ENCODE measurements around the gene DENND2A. TPM values are rescaled to one million over a fixed set of nuclear protein-coding genes. Genes with fewer than 3 reads are reported as not detected.
"Not testable (repeated sequence)": the region's sequence is repeated elsewhere in the genome, so short reads cannot be mapped to it uniquely, and the experiment has no call there.

DENND2A gene
- total and polyA plus RNA-seq, 2 donors (not counting 1 experiment from before 2014, with no cell fraction given) = 30.6 to 39.0 TPM

DNA sequence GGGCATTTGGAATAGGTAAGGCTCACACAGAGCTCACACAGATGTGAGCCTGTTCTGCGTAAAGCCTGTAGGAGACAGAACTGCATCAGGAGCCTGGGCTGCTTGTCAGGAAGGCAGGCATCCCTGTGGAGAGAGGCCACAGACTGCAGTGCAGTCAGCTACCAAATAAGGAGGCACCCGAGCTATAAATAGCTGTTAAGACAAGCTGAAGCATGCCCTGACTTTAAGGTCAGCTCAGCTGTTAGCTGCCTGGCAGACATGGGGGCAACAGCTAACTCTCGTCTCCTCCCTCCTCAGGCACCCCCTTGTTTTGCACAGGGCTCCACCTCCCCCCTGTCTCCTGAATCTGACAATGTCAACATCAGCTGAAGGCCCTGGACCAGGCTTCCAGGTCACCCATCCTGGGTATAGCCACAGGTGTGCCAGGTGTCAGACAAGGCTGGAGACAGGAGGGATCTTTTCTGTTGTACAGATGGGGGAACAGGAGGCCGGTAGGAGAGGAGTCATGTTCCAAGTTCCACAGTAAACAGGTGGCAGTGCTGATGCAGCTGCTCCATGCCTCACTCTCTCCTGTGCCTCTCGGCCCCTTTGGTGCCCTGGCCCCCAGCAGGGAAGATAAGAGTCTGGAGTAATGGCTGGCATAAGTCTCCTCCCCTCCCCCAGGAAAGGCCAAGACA lies 133.7 kb downstream of the DENND2A start:
- Histone ChIP-seq H4K20me1 (ENCODE audit: control insufficient read depth, extremely low read depth, insufficient read depth, low read length) (no peaks in the 10 kb centered on the region), H3K27ac (ENCODE audit: insufficient read depth, low read length) (no peak overlapping the region), H3K4me2 (ENCODE audit: extremely low read depth, insufficient read depth, low read length) (no peak overlapping the region), H2AFZ (ENCODE audit: low read length) (no peak overlapping the region), H3K9me3 (ENCODE audit: control insufficient read depth, insufficient read depth, low read depth, low read length) (no peaks in the 10 kb centered on the region), H3K4me3 (replicated peaks in 1 of 4; ENCODE audit: control extremely low read depth in 1 of 4, insufficient read depth in 1 of 4, low read depth in 3 of 4, low read length in 4 of 4) (no peak overlapping the region), H3K36me3 (ENCODE audit: control insufficient read depth, insufficient read depth, low read length) (no peaks in the 10 kb centered on the region), H3K27me3 (ENCODE audit: control insufficient read depth, insufficient read depth, low read length) (no peaks in the 10 kb centered on the region), H3K4me1 (ENCODE audit: control insufficient read depth, extremely low read depth, insufficient read depth, low read length) (no peaks in the 10 kb centered on the region), H3K9ac (ENCODE audit: insufficient read depth, low read length) (no peak overlapping the region), H3K79me2 (ENCODE audit: control insufficient read depth, insufficient read depth, low read length) (no peaks in the 10 kb centered on the region)
- peak; percentile 65 to 74 for DNase-seq (ENCODE audit: low read depth in 2 of 2)
- TF ChIP-seq, protein P1, sequence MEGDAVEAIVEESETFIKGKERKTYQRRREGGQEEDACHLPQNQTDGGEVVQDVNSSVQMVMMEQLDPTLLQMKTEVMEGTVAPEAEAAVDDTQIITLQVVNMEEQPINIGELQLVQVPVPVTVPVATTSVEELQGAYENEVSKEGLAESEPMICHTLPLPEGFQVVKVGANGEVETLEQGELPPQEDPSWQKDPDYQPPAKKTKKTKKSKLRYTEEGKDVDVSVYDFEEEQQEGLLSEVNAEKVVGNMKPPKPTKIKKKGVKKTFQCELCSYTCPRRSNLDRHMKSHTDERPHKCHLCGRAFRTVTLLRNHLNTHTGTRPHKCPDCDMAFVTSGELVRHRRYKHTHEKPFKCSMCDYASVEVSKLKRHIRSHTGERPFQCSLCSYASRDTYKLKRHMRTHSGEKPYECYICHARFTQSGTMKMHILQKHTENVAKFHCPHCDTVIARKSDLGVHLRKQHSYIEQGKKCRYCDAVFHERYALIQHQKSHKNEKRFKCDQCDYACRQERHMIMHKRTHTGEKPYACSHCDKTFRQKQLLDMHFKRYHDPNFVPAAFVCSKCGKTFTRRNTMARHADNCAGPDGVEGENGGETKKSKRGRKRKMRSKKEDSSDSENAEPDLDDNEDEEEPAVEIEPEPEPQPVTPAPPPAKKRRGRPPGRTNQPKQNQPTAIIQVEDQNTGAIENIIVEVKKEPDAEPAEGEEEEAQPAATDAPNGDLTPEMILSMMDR (conservative IDR thresholded peaks at IDR 0.05 in 1 of 2, IDR thresholded peaks at IDR 0.05 in 1 of 2; ENCODE audit: low read depth in 1 of 2, low read length in 2 of 2) = peak; percentile 26 to 27
- TF ChIP-seq EZH2 (IDR thresholded peaks at IDR 0.05; ENCODE audit: low read length, missing control alignments) = no peak

DNA sequence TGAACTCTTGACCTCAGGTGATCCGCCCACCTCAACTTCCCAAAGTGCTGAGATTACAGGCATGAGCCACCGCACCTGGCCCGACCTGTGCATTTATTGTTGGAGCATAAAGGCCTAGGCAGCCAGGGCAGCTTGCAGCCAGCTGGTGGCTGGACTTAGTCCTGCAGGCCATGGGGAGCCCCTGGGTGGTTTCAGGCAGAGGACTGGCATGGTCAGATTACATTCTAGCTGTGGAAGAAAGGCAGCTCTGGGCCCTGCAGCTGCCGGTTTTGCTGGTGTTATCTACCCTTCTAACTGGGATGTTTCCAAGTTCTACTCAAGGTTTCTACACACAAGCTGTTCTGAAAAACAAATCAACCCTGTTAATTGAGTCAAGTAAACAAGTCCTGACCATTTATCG lies 138.6 kb downstream of the DENND2A start:
- DNase-seq (ENCODE audit: low read depth in 2 of 2) = no peak
- Histone ChIP-seq H3K27me3 (ENCODE audit: control insufficient read depth, insufficient read depth, low read length) (no peaks in the 10 kb centered on the region), H3K36me3 (ENCODE audit: control insufficient read depth, insufficient read depth, low read length) (no peaks in the 10 kb centered on the region)

DNA sequence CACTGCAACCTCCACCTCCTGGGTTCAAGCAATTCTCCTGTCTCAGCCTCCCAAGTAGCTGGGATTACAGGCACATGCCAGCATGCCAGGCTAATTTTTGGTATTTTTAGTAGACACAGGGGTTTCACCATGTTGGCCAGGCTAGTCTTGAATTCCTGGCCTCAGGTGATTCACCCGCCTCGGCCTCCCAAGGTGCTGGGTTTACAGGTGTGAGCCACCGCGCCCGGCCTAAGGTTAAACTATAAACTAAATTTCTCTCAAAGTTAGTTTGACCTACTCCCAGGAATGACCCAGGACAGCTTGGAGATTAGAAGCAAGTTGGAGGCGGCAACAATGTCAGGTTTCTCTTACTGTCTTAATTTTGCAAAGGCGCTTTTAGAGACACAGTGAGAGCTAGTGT lies 142.8 kb downstream of the DENND2A start:
- not testable (repeated sequence) for H2AFZ ChIP-seq (ENCODE audit: low read length); H3K4me1 ChIP-seq (ENCODE audit: control insufficient read depth, extremely low read depth, insufficient read depth, low read length); H3K36me3 ChIP-seq (ENCODE audit: control insufficient read depth, insufficient read depth, low read length); H3K4me2 ChIP-seq (ENCODE audit: extremely low read depth, insufficient read depth, low read length); H3K27ac ChIP-seq (ENCODE audit: insufficient read depth, low read length); DNase-seq (ENCODE audit: low read depth in 2 of 2); H4K20me1 ChIP-seq (ENCODE audit: control insufficient read depth, extremely low read depth, insufficient read depth, low read length); H3K79me2 ChIP-seq (ENCODE audit: control insufficient read depth, insufficient read depth, low read length); H3K27me3 ChIP-seq (ENCODE audit: control insufficient read depth, insufficient read depth, low read length); H3K4me3 ChIP-seq (replicated peaks in 1 of 4; ENCODE audit: control extremely low read depth in 1 of 4, insufficient read depth in 1 of 4, low read depth in 3 of 4, low read length in 4 of 4); H3K9ac ChIP-seq (ENCODE audit: insufficient read depth, low read length); H3K9me3 ChIP-seq (ENCODE audit: control insufficient read depth, insufficient read depth, low read depth, low read length)

More for the DNA sequence above, 138.6 kb downstream of the DENND2A start:
- Histone ChIP-seq H3K4me3 (replicated peaks in 1 of 4; ENCODE audit: control extremely low read depth in 1 of 4, insufficient read depth in 1 of 4, low read depth in 3 of 4, low read length in 4 of 4) (no peak overlapping the region), H3K9ac (ENCODE audit: insufficient read depth, low read length) (no peak overlapping the region), H3K9me3 (ENCODE audit: control insufficient read depth, insufficient read depth, low read depth, low read length) (no peaks in the 10 kb centered on the region), H3K4me2 (ENCODE audit: extremely low read depth, insufficient read depth, low read length) (no peak overlapping the region), H3K79me2 (ENCODE audit: control insufficient read depth, insufficient read depth, low read length) (no peaks in the 10 kb centered on the region), H2AFZ (ENCODE audit: low read length) (no peak overlapping the region), H4K20me1 (ENCODE audit: control insufficient read depth, extremely low read depth, insufficient read depth, low read length) (no peaks in the 10 kb centered on the region), H3K4me1 (ENCODE audit: control insufficient read depth, extremely low read depth, insufficient read depth, low read length) (no peaks in the 10 kb centered on the region), H3K27ac (ENCODE audit: insufficient read depth, low read length) (no peak overlapping the region)
- TF ChIP-seq, protein P1 (conservative IDR thresholded peaks at IDR 0.05 in 1 of 2, IDR thresholded peaks at IDR 0.05 in 1 of 2; ENCODE audit: low read depth in 1 of 2, low read length in 2 of 2) = no peak
- TF ChIP-seq EZH2 (IDR thresholded peaks at IDR 0.05; ENCODE audit: low read length, missing control alignments) = no peak

Measured in fibroblast of lung (primary cell).